ENCODE measurements around the gene FAM184B. TPM values are rescaled to one million over a fixed set of nuclear protein-coding genes. Genes with fewer than 3 reads are reported as not detected.

Gene FAM184B
- total RNA-seq, 1 experiment from 2014 or later = 0.17 TPM

DNA sequence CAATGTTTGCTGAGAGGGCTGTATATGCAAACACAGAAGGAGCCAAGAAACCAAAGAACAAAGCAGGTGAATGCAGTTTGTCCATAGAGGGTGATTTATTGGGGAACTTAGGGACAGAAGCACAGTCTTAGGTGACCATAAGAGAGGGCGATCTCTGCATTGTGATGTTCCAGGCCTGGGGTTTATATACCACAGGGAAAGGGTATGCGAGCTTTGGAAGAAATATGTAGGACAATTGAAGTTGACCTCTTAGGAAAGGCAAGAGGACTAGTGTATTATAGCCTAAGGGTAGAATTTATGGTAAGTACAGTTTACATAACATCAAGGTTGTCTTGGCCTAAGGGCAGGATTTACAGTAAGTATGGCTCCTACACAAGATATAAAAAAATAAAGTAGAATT, 27.8 kb downstream of the FAM184B start (continued):
- TF ChIP-seq MYBL2 (CRISPR knock-in tag; IDR thresholded peaks at IDR 0.05) (no peak), NFE2L1 (CRISPR knock-in tag; IDR thresholded peaks at IDR 0.05) (no peak), IRF2 (CRISPR knock-in tag; IDR thresholded peaks at IDR 0.05; ENCODE audit: borderline replicate concordance, low read depth) (no peak), MAX (CRISPR knock-in tag; IDR thresholded peaks at IDR 0.05) (no peak), TEAD4 (CRISPR knock-in tag; IDR thresholded peaks at IDR 0.05) (no peak), ELF4 (CRISPR knock-in tag; IDR thresholded peaks at IDR 0.05; ENCODE audit: low read depth) (no peak)
- TF ChIP-seq, protein P1, sequence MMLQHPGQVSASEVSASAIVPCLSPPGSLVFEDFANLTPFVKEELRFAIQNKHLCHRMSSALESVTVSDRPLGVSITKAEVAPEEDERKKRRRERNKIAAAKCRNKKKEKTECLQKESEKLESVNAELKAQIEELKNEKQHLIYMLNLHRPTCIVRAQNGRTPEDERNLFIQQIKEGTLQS (CRISPR knock-in tag; conservative IDR thresholded peaks at IDR 0.05) = no peak

- Mint-ChIP-seq H3K9me3 (no peaks in the 10 kb centered on the region; the same call in 1 of the 2 replicates), H3K4me3 (no peak overlapping the region), H3K27me3 (ENCODE audit: low read depth) (no peaks in the 10 kb centered on the region; the same call in 1 of the 2 replicates), H3K4me1 (peaks cover 7% of the 10 kb centered on the region), H3K27ac (no peak overlapping the region), H3K36me3 (no peaks in the 10 kb centered on the region)
- DNase-seq (ENCODE audit: low spot score) (no peak), ATAC-seq (no peak)
- CTCF ChIA-PET = interaction anchor here (0.7 kb wide), 1 partner anchor 1392 kb away, joined by 3 read pairs; no protein-coding TSS in a partner anchor
- TF ChIP-seq TCF7 (CRISPR knock-in tag; IDR thresholded peaks at IDR 0.05; ENCODE audit: low read depth) = no peak
- TF ChIP-seq, protein P2, sequence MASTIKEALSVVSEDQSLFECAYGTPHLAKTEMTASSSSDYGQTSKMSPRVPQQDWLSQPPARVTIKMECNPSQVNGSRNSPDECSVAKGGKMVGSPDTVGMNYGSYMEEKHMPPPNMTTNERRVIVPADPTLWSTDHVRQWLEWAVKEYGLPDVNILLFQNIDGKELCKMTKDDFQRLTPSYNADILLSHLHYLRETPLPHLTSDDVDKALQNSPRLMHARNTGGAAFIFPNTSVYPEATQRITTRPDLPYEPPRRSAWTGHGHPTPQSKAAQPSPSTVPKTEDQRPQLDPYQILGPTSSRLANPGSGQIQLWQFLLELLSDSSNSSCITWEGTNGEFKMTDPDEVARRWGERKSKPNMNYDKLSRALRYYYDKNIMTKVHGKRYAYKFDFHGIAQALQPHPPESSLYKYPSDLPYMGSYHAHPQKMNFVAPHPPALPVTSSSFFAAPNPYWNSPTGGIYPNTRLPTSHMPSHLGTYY (CRISPR knock-in tag; IDR thresholded peaks at IDR 0.05) = no peak
- no peak for TF ChIP-seq CREB1 (CRISPR knock-in tag; IDR thresholded peaks at IDR 0.05)
- no peak for TF ChIP-seq ZNF671 (CRISPR knock-in tag; IDR thresholded peaks at IDR 0.05)
- TF ChIP-seq OVOL2 (CRISPR knock-in tag; IDR thresholded peaks at IDR 0.05; ENCODE audit: borderline replicate concordance) = no peak
- TF ChIP-seq, protein P3, sequence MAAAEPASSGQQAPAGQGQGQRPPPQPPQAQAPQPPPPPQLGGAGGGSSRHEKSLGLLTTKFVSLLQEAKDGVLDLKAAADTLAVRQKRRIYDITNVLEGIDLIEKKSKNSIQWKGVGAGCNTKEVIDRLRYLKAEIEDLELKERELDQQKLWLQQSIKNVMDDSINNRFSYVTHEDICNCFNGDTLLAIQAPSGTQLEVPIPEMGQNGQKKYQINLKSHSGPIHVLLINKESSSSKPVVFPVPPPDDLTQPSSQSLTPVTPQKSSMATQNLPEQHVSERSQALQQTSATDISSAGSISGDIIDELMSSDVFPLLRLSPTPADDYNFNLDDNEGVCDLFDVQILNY (CRISPR knock-in tag; IDR thresholded peaks at IDR 0.05) = no peak
- TF ChIP-seq SMAD3 (CRISPR knock-in tag; IDR thresholded peaks at IDR 0.05; ENCODE audit: borderline replicate concordance) = no peak
- no peak for TF ChIP-seq SOX15 (CRISPR knock-in tag; IDR thresholded peaks at IDR 0.05)
- no peak for TF ChIP-seq ZNF121 (CRISPR knock-in tag; IDR thresholded peaks at IDR 0.05)
- TF ChIP-seq ZBTB21 (CRISPR knock-in tag; IDR thresholded peaks at IDR 0.05; ENCODE audit: borderline replicate concordance) = no peak
- no peak for TF ChIP-seq E2F4 (CRISPR knock-in tag; IDR thresholded peaks at IDR 0.05; ENCODE audit: borderline replicate concordance, low read depth)
- no peak for TF ChIP-seq NFYB (CRISPR knock-in tag; conservative IDR thresholded peaks at IDR 0.05; ENCODE audit: low read depth)
- no peak for TF ChIP-seq PRDM15 (CRISPR knock-in tag; IDR thresholded peaks at IDR 0.05)
- no peak for TF ChIP-seq CDX4 (CRISPR knock-in tag; IDR thresholded peaks at IDR 0.05; ENCODE audit: borderline replicate concordance)
- no peak for TF ChIP-seq HMGXB4 (CRISPR knock-in tag; IDR thresholded peaks at IDR 0.05)
- no peak for TF ChIP-seq ZNF219 (CRISPR knock-in tag; IDR thresholded peaks at IDR 0.05; ENCODE audit: borderline replicate concordance)
- no peak for TF ChIP-seq NFATC4 (CRISPR knock-in tag; IDR thresholded peaks at IDR 0.05)
- POLR2A ChIA-PET = no interaction called here
These were observed 40.7 kb downstream of the FAM184B start for GRCh38 chr4:17740702-17741101.

All from WTC11 (cell line).